Activated CD8-positive, alpha-beta memory T cell treated with anti-CD3 and anti-CD28 coated beads for 4 hours (primary cell): ENCODE results near the gene SRR.
"Not testable (repeated sequence)": the region's sequence is repeated elsewhere in the genome, so short reads cannot be mapped to it uniquely, and the experiment has no call there.

Experiments
- DNase-seq, 2 donors: peaks; one replicate each; pipeline ENCODE4 v3.0.0-alpha.2; 2020; ENCODE audit warnings: low read depth in 2 of 2

Gene SRR

GRCh38 chr17:2289878-2290478 is 13.8 kb upstream of the SRR start:
- no peak for DNase-seq

GRCh38 chr17:2292100-2292499 is 11.7 kb upstream of the SRR start:
- no peak for DNase-seq

- no peak for DNase-seq
These were observed 8.2 kb upstream of the SRR start for GRCh38 chr17:2295575-2295974.

GRCh38 chr17:2297023-2297422 is 6.7 kb upstream of the SRR start:
- DNase-seq, result no peak

- DNase-seq, result no peak
These were observed 4.6 kb upstream of the SRR start for GRCh38 chr17:2299136-2299535.

GRCh38 chr17:2299756-2300155 is 4.0 kb upstream of the SRR start:
- no peak for DNase-seq

- DNase-seq, result no peak
These were observed 959 bp upstream of the SRR start for GRCh38 chr17:2302778-2303203.

GRCh38 chr17:2304931-2305330 is 1.2 kb downstream of the SRR start:
- DNase-seq, result no peak

GRCh38 chr17:2309338-2310154 is 5.8 kb downstream of the SRR start:
- DNase-seq, result no peak

- DNase-seq, result no peak
These were observed 9.0 kb downstream of the SRR start for GRCh38 chr17:2312736-2313135.

GRCh38 chr17:2316916-2317205 is 13.1 kb downstream of the SRR start:
- DNase-seq, result not testable (repeated sequence)

- no peak for DNase-seq
These were observed 14.0 kb downstream of the SRR start for GRCh38 chr17:2317796-2318195.

- no peak for DNase-seq
These were observed 15.3 kb downstream of the SRR start for GRCh38 chr17:2319051-2319450.

- no peak for DNase-seq
These were observed 17.6 kb downstream of the SRR start for GRCh38 chr17:2321399-2321798.

GRCh38 chr17:2323629-2324314 is 20.0 kb downstream of the SRR start:
- DNase-seq, result no peak

- no peak for DNase-seq
These were observed 27.6 kb downstream of the SRR start for GRCh38 chr17:2331303-2331702.

- no peak for DNase-seq
These were observed 32.0 kb downstream of the SRR start for GRCh38 chr17:2335726-2336214.

- DNase-seq, result peak; percentile 73 to 81
These were observed 32.6 kb downstream of the SRR start, which contains the start of gene TSR1 for GRCh38 chr17:2336215-2336851. Gene TSR1, minus strand, starts transcription at chr17:2336457. Its CDS starts 30 bp downstream, at chr17:2336427.

GRCh38 chr17:2336852-2337543 is 33.2 kb downstream of the SRR start, which contains the start of gene SGSM2:
Gene SGSM2, plus strand, starts transcription at chr17:2337501. Its CDS starts 188 bp downstream, at chr17:2337689.
- DNase-seq, result peak; percentile 33 to 41

- DNase-seq, result peak in 1 of 2 donors; percentile 14
These were observed 34.0 kb downstream of the SRR start for GRCh38 chr17:2337544-2338314.

- DNase-seq, result no peak
These were observed 34.5 kb downstream of the SRR start for GRCh38 chr17:2338315-2338657.
